ENCODE data around the gene NPC1L1.

NPC1L1 gene, protein sequence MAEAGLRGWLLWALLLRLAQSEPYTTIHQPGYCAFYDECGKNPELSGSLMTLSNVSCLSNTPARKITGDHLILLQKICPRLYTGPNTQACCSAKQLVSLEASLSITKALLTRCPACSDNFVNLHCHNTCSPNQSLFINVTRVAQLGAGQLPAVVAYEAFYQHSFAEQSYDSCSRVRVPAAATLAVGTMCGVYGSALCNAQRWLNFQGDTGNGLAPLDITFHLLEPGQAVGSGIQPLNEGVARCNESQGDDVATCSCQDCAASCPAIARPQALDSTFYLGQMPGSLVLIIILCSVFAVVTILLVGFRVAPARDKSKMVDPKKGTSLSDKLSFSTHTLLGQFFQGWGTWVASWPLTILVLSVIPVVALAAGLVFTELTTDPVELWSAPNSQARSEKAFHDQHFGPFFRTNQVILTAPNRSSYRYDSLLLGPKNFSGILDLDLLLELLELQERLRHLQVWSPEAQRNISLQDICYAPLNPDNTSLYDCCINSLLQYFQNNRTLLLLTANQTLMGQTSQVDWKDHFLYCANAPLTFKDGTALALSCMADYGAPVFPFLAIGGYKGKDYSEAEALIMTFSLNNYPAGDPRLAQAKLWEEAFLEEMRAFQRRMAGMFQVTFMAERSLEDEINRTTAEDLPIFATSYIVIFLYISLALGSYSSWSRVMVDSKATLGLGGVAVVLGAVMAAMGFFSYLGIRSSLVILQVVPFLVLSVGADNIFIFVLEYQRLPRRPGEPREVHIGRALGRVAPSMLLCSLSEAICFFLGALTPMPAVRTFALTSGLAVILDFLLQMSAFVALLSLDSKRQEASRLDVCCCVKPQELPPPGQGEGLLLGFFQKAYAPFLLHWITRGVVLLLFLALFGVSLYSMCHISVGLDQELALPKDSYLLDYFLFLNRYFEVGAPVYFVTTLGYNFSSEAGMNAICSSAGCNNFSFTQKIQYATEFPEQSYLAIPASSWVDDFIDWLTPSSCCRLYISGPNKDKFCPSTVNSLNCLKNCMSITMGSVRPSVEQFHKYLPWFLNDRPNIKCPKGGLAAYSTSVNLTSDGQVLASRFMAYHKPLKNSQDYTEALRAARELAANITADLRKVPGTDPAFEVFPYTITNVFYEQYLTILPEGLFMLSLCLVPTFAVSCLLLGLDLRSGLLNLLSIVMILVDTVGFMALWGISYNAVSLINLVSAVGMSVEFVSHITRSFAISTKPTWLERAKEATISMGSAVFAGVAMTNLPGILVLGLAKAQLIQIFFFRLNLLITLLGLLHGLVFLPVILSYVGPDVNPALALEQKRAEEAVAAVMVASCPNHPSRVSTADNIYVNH (N-terminal part only)

GRCh38 chr7:44541028-44541869, at the start of gene NPC1L1:
NPC1L1 (minus strand) TSS chr7:44541330; CDS start chr7:44541259, 71 bp downstream.
- no peak for TF ChIP-seq CTCF (conservative IDR thresholded peaks at IDR 0.05)
- no peak within 1 kb of the TSS for H3K27ac ChIP-seq

DNA sequence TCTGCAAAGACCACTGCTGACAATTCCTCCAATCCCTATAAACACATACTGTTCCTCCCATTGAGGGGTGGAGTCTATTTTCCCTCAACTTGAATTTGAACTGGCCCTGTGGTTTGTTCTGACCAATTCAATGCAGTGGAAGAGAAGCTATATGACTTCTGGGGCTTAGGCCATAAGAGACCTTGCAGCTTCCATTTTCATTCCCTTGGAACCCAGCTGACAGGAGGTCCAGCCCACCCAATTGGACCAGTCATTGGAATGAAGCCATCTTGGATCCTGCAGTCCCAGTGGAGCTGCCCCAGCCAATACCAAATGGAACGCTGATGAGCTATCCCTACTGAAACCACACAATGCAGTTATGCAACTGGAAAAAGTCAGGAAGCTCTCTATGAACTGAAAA, 49.8 kb upstream of the NPC1L1 start:
- H3K27ac ChIP-seq, result no peak overlapping the region
- no peak for TF ChIP-seq CTCF (conservative IDR thresholded peaks at IDR 0.05)

DNA sequence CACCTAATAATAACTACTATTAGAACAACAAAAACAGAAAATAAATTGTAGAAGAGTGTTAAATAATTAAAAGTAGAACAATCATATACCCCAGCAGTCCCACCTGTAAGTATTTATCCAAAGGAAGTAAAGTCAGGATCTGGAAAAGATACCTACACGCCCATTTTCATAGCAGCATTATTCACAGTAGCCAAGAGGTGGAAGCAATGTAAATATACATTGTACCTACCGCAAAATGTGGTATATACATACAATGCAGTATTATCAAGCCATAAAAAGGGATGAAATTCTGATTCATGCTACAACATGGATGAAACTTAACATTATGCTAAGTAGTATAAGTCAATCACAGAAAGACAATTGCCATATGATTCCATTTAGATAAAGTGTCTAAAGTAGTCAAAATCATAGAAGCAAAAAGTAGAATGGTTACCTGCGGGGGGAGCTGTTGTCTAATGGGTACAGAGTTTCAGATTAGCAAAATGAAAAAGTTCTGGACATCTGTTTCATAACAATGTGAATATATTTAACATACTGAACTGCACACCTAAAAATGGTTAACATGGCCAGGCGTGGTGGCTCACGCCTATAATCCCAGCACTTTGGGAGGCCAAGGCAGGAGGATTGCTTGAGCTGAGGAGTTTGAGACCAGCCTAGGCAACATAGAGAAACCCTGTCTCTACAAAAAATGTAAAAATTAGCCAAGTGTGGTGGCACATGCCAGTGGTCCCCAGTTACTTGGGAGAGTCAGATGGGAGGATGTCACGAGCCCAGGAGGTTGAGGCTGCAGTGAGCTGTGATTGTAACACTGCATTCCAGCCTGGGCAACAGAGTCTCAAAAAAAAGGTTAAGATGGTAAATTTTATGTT, 46.9 kb upstream of the NPC1L1 start:
- TF ChIP-seq CTCF (conservative IDR thresholded peaks at IDR 0.05), result peak; percentile 88
- H3K27ac ChIP-seq, result no peak overlapping the region

DNA sequence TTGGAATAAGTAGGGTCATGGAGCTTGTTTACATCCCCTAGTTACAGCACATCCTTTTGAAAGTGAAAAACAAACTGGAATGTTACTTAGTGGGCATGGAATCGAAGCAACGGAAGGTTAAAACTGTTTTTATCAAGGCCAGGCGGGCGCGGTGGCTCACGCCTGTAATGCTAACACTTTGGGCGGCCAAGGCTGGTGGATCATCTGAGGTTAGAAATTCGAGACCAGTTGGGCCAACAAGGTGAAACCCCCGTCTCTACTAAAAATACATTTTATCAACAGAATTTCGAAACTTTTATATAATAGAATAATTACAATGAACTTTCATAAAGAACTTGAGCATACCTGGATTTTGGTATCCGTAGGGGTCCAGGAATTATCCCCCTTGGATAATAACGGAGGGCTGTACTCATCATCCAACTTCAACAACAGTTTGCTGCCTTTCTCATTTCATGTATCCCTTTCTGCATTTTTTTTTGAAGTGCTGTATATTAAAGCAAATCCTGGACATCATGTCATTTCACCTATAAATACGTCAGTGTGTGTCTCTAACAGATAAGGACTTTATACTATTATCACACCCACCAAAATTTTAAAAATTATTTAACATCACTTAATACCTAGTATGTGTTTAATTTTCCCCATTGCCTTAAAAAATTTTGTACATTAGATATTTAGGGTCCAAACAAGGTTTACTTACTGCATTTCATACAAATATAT, 42.2 kb upstream of the NPC1L1 start:
- TF ChIP-seq CTCF (conservative IDR thresholded peaks at IDR 0.05), result no peak
- peak overlapping the region; percentile 98 for H3K27ac ChIP-seq

- no peak for TF ChIP-seq CTCF (conservative IDR thresholded peaks at IDR 0.05)
- H3K27ac ChIP-seq, result peak within 1 kb of the TSS; percentile 98
Measured at GRCh38 chr7:44581879-44582603, 40.9 kb upstream of the NPC1L1 start, which contains the start of gene TMED4. TMED4 (minus strand) TSS chr7:44582231; CDS start chr7:44582206, 25 bp downstream.
